GM11168 (cell line): ENCODE measurements around the gene RUFY4.

ENCODE experiments used
- in situ Hi-C: fragments of 300-500 bp; cut with MboI; formaldehyde crosslinking; loops from one replicate; pipeline ENCODE4 v1.12.0; 2022; ENCODE audit warnings: low sequenced_read_pairs; ENCODE audit not compliant: unreplicated experiment

The RUFY4 gene

DNA sequence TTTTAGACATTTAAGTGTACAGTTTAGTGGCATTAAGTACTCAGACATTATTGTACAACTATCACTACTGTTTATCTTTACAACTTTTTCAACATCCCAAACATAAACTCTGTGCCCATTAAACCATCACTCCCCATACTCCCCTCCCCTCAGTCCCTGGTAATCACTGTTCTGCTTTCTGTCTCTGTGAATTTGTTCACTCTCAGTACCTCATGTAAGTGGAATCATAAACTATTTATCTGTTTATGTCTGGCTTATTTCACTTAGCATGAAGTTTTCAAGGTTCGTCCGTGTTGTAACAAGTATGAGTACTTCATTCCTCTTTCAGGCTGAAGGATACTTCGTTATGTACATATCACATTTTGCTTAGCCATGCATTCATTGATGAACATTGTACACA, 9.8 kb upstream of the RUFY4 start:
- in situ Hi-C loops = no loop called here

DNA sequence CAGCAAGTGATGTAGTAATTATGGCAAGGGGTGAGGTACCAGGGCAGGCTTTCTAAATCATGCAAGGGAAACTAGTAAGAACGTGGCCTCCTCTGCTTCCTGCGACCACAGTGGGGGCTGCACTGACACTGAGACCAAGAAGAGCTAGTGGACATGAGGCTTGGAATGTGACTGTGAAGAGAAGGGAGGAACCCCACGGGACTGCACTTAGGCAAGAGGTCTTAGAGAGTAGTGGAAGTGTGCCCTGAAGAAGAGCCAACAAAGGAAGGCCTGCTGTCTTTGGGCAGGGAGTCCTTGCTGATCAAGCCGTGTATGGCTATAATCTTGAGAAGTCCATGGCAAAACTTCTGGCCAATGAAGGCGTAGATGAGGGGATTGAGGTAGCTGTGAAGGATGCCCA, 8.9 kb upstream of the RUFY4 start:
- in situ Hi-C loops = no loop called here

DNA sequence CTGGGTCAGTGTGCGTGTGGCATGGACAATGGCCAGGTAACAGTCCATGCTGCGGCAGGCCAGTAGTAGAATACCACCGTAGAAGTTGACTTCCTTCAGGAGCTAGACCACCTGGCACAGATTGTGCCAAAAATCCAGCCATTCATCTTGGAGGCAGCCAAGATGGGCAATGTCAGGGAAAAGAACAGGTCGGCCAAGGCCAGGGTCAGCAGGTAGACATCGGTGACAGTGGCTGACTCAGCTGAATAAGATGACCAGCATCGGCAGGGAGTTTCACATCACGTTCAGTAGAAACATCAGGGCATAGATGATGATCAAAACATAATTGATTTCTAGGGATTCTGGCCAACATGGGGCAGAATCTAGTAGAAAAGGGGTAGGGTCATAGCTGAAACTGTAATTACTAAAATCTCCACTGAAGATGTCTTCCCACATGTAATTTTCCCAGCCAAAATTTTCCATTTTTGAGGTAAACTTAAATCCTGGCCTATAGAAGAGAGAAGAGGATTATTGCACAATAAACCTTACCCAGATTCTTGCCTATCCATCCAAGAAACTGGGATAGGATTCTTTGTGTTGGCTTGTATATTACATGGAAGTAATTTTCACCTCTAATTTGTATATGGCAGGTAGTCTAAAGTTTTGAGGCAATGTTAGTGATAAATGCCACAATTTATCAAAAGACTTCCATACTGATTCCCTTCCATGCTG, 7.9 kb upstream of the RUFY4 start:
- in situ Hi-C loops = no loop called here

DNA sequence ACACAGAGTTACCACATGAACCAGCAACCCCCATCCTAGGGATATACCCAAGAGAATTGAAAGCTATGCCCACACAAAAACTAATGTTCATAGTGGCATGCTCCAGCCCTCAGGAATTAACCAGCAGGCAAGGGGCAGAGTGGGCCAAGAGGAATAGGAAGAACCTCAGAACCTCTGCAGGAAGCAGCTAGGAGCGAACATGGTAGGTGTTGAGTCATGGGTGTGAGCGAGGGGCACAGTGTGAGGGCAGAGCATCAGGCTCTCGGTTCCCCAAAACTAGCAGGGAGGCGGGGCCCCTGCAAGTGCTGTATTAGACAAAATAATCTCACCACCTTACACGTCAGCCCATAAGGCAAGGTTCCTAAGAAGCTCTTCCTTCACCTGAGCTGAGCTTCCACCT, 5.6 kb upstream of the RUFY4 start:
- in situ Hi-C loops = no loop called here

DNA sequence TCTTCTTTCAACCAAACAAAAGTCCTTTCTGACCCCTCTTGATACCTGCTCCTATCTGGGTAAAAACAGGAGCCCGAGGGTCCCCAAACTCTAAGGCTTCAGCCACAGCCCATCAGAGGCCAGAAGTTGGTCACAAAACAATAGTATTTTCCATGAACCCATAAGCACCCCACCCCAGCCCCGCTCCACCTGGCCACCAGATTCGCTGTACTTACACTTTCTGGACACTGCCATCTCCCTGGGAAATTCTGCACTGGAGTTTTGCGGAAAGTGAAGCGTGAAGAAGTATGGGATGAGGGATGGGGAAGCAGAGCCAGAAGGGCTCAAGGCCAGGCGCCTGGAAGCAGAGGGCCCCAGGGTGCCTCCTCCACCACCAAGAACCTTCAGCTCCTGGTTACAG, 5.2 kb upstream of the RUFY4 start:
- in situ Hi-C loops = no loop called here

DNA sequence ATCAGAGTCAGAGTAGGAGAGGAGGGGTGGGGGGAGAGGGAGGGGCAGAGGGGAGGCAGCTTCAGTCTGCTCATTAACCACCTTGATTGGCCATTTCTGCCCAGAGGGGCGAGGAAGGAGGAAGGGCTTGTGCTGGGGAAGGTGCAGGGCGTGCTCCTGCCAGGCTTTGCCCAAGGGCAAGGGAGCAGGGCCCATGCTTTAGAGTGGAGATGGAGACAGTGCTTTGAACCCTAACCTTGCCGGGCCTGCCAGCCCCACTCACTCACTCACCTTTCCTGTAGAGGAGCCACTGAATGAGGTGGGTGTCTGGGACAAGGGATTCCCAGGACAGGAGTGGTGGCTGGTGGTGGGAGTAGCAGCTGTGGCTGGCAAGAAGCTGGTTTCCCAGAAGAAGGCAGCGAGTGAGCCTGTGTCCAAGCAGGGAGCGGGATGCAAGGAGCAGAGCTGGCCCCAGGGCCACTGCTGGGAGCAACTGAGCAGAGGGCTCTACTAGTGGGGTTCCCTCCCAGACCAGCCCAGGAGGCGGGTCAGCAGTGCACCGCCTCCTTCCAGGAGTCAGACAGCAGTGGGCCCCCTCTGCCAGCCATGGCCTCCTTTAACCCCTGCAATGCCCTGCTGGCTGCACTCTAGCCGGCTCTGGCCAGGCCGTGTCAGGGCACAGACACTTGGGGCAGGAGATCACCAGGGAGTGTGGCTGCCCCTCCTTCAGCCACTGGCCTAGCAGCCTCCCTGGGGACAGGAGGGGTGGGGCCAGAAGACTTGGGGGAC, 3.6 kb upstream of the RUFY4 start:
- in situ Hi-C loops = no loop called here

DNA sequence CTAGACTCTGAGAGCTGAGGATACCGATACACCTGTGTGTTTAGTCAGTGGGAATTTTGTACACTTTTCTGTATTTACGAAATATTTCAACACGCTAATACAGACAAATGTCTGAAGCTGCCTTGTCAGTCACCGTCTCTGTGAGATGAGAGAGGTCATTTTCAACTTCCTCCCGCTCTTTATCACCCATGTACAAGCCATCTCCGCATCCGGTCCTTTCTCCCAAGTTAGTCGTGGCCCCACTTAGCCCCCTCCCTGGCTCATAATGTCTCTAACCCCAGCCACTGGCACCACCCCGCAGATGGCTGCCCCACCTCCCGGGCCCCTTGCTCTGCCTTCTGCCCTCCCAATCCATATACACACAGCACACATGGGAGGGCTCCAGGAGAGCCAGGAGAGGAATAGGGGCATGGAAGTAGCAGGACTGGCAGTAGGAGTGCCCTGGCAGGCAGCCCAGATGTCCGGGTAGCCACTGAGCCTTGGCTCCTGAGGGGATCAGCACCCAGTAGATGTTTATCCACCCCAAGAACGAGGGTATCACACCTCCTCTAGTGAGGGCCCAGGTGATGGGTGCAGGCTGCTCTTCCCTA, 2.0 kb upstream of the RUFY4 start:
- in situ Hi-C loops = no loop called here

DNA sequence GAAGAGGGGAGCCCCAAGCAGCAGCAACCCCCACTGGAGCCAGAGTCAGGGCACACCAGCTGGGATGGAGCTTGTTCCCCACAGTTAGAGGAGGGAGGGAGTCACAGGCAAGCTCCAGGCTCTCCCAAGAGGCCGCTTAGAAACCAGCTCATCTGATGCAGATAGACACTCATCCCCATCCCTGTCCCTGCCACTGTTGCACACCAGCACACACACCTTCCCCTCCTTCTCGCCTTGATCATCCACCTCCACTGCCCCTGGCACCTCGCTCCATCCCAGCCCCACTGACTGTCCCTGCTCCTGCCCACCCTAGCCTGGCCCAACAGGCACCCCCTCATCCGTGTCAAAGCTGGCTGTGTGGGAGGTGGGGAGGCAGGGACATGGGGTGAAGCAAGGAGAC, 1.5 kb upstream of the RUFY4 start:
- in situ Hi-C loops = no loop called here

DNA sequence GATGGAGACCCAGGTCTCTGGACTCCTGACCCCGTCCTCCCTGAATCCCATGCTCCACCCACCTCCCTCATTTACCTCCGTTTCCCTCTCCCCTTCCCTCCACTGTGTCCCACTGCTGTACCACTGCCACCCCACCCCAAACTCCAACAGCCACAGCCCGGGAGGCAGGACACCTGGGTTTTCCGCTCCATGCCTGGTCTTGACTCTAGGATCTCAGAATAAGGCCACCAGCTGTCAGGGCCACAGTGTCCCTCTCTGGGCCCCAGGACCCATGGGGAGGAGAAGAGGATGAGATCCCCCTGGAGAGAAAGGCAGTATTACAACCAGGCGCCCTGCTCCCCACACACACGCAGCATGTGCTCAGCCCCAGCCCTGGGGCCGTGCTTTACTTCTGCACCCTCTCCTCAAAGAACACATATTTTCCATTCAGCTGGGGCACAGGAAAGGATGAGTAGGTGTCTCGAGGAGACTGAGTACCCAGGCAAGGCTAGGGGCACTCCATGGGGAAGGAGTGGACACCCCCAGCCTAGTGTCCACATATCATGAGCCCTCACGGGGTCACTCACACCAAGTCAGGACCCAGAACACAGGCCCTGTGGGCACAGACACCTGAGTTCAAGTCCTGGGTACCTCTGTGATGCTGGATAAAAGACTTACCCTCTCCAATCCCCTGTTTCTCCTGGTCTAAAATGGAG, 700 bp downstream of the RUFY4 start:
- in situ Hi-C loops = no loop called here

DNA sequence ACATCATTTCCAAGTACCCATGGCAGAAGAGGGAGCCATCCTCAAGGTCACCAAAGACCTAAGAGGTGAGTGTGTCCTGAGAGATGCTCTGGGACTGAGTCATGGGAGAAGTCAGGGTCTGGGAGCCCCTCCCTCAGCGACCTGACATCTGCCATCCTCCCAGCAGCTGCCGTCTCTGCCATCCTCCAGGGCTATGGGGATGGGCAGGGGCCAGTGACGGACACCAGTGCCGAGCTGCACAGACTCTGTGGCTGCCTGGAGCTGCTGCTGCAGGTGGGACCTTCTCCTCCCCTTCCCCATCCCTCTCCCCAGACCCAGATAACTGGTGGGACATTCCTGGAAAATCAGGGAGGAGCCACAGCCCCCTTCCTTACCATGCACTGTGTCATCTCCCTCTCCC, 1.5 kb downstream of the RUFY4 start:
- in situ Hi-C loops = no loop called here

DNA sequence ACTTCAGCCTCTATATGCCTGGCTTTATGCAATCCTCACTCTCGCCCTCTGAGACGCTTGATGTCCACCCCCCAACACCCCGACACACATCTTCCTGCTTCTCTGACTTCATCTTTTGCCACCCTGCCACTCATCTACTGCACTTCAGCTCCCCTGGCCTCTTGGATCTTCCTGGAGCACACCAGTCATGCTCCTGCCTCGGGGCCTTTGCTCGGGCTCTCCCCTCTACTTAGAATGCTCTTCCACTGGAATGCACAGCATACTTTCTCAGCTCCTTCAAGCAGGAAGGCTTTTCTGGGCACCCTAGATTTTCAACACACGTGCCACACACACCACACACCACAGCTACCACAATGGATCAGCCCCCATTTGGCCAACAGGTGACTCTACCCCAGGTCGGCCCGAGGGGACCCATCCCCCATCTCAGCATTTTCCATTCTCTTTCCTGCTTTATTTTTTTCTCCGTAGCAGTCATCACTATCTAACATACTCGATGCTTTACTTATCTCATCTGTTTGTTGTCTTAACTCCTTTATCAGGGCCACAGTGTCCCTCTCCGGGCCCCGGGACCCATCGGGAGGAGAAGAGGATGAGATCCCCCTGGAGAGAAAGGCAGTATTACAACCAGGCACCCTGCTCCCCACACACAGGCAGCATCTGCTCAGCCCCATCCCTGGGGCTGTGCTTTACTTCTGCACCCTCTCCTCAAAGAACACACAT, 2.3 kb downstream of the RUFY4 start:
- in situ Hi-C loops = no loop called here

DNA sequence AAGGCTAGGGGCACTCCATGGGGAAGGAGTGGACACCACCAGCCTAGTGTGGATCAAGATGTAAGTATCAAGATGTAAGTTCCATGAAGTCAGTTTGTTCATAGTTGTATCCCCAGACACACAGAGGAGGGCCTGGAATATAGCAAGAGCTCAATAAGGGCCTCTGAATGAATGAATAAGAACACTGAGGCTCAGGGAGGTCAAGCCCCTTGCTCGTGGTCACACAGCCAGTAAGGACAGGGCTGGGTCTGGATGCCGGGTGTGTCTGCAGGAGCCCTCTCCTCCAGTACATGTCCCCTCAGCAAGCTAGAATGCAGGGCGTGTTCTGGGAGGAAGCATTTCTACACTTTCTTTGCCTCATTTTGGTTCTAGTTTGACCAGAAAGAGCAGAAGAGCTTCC, 2.9 kb downstream of the RUFY4 start:
- in situ Hi-C loops = no loop called here

DNA sequence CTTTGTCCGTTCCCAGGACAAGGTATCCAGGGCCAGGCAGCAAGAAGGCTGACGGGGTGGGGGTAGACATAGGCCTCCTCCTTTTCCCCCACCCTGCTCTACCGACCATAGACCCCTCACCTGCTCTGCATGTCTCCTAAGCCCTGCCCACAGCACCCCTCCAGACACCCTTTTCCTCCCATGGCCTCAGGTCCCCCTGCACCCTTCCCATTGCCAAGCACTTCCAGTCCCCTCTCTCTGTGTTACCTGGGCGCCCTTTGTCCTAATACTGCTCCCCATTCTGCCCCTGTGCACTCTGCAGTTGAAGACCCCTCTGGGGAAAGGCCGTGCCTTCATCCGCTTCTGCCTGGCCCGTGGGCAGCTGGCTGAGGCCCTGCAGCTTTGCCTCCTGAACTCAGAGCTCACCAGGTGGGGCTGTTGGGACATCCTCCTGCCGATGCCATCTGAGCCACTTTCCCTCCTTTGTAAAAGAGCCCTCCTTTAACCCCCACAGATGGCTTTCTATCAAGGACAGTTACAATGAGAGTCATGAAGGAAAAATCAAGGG, 3.5 kb downstream of the RUFY4 start:
- in situ Hi-C loops = no loop called here

DNA sequence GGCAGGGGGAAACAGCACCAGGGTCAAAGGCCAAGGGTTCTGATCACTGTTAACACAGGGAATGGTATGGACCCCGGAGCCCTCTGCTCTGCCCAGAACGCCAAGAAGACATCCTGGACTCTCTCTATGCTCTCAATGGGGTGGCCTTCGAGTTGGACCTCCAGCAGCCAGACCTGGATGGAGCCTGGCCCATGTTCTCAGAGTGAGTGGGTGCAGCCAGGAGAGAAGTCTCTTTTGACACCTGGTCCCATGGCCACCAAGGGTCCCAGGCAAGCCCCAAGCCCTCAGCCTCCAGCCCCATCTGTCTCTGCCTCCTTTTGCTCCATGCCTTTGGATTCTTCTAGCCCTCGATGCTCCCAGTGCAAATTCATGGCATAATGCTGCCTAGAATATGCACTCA, 4.1 kb downstream of the RUFY4 start:
- in situ Hi-C loops = no loop called here

DNA sequence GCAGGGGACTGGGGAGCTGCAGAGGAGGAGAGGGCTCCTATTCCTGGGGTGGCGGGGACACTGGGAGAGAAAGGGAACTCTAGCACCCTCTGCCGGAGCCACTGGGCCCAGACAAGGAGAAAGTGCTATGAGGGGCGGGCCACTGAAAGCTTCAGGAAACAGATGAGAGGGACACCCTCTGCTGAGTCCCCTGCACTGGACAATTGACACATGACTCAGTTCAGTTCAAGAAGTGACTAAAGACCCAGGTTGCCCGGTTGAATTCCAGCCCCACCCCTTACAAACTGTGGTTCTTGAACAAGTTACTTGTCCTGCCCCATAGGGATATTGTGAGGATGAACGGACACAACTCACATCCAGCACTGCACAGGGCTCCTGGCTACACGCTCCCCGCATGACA, 5.0 kb downstream of the RUFY4 start:
- in situ Hi-C loops = no loop called here

DNA sequence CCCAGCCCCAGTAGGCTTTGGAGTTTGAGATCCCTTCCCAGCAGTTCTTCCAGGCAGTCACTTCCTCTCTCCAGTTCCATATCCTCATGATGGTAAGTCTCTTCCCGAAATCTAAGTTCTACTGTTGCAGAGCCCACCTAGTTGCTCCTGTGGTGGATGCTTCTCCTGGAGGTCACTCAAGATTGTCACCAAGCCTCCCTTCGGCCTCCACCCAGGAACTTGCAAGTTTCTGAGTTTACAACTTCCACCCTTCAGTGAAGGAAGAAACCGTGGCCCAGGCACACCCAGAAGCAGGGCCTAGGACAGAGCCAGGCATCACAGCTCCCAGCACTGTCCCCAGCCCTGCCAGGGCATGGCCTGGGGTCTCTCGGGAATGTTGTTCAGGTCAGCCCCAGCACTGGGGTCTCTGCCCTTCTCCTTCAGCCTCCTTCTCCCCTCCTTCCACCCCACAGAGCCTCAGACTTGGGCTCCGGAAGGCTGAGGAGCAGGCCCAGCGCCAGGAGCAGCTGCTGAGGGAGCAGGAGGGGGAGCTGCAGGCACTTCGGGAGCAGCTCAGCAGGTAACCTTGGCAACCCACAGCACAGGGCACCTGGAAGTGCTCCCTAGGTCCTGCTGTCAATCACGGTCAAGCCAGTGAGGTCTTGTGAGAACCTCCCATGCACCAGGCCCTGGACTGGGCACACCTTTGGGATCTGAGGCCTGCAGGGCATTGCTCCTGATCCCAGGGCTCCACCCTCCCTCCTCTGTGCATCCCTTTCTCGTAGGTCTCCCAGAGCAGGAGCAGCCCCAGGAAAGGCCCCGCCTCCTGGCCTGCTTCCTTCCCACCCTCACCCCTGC, 7.1 kb downstream of the RUFY4 start:
- in situ Hi-C loops = loop anchor here (25.0 kb wide), 1 partner anchor 289 kb away; no protein-coding TSS in a partner anchor

DNA sequence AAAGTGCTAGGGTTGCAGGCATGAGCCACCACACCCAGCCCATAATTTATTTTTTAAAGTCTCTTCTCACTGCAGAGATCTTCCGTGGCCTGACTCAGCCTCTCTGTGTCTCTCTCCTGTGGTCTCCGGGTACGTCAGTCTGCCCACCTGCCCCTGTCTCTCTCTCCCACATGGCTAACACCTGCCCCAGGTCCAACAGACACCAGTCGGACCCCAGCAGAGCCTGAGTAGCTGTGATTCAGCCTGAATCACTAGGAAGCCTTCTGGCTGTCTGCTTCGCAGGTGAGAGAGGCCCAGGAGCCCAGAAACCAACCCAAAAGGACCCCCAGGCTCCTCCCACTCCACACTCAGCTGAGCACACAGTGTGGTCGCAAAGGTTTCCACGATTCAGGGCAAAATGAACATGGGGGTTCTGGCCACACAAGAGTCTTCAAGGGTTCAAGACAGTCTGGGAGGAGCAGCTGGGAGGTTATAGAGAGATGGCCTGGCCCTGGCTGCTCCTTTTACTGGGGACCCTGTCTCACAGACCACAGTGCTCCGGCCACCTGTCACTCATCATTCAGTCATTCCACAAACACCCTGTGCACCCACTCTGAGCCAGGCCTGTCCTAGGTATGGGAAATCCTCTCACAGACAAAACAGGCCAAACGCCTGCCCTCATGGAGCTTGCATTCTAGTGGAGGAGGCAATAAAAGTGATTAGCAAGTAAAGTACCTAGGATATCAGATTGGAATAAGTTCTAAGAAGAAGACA, 8.6 kb downstream of the RUFY4 start:
- in situ Hi-C loops = loop anchor here (25.0 kb wide), 1 partner anchor 290 kb away; no protein-coding TSS in a partner anchor
